ENCODE data around the gene ZNF674. TPM values are rescaled to one million over a fixed set of nuclear protein-coding genes. Genes with fewer than 3 reads are reported as not detected.
"Not testable (repeated sequence)": the region's sequence is repeated elsewhere in the genome, so short reads cannot be mapped to it uniquely, and the experiment has no call there.

The ZNF674 gene
- total RNA-seq, 1 donor from 2014 or later: 7.0 TPM

GRCh38 chrX:46461660-46462191 lies 83.5 kb downstream of the ZNF674 start:
- H3K27ac Mint-ChIP-seq: peak overlapping the region; percentile 29
- H3K4me3 Mint-ChIP-seq (ENCODE audit: low read depth): no peak overlapping the region
- H3K9me3 Mint-ChIP-seq (ENCODE audit: low read depth): peaks cover 5% of the 10 kb centered on the region
- no peak for DNase-seq (ENCODE audit: low spot score, unreplicated experiment)
- no peak for TF ChIP-seq CTCF (IDR thresholded peaks at IDR 0.05; ENCODE audit: unreplicated experiment)
- H3K36me3 Mint-ChIP-seq (ENCODE audit: insufficient read depth): peaks cover 9% of the 10 kb centered on the region
- H3K27me3 Mint-ChIP-seq: no peaks in the 10 kb centered on the region
- peaks cover 14% of the 10 kb centered on the region for H3K4me1 Mint-ChIP-seq (ENCODE audit: low read depth)

GRCh38 chrX:46460801-46461659 lies 84.2 kb downstream of the ZNF674 start:
- not testable (repeated sequence) for H3K9me3 Mint-ChIP-seq (ENCODE audit: low read depth); DNase-seq (ENCODE audit: low spot score, unreplicated experiment); H3K36me3 Mint-ChIP-seq (ENCODE audit: insufficient read depth); H3K27me3 Mint-ChIP-seq; H3K4me3 Mint-ChIP-seq (ENCODE audit: low read depth)
- Mint-ChIP-seq H3K27ac (peak overlapping the region; percentile 29), H3K4me1 (ENCODE audit: low read depth) (peaks cover 10% of the 10 kb centered on the region)

GRCh38 chrX:46459603-46460002 lies 85.6 kb downstream of the ZNF674 start:
- no peaks in the 10 kb centered on the region for H3K27me3 Mint-ChIP-seq
- no peak overlapping the region for H3K4me3 Mint-ChIP-seq (ENCODE audit: low read depth)
- peaks cover 6% of the 10 kb centered on the region for H3K4me1 Mint-ChIP-seq (ENCODE audit: low read depth)
- H3K9me3 Mint-ChIP-seq (ENCODE audit: low read depth): peaks cover 4% of the 10 kb centered on the region
- no peak overlapping the region for H3K27ac Mint-ChIP-seq
- H3K36me3 Mint-ChIP-seq (ENCODE audit: insufficient read depth): peaks cover 15% of the 10 kb centered on the region
- no peak for DNase-seq (ENCODE audit: low spot score, unreplicated experiment)
- no peak for TF ChIP-seq CTCF (IDR thresholded peaks at IDR 0.05; ENCODE audit: unreplicated experiment)

- Mint-ChIP-seq H3K36me3 (ENCODE audit: insufficient read depth) (peaks cover 21% of the 10 kb centered on the region), H3K4me3 (ENCODE audit: low read depth) (no peak overlapping the region), H3K27ac (no peak overlapping the region), H3K27me3 (no peaks in the 10 kb centered on the region), H3K9me3 (ENCODE audit: low read depth) (peaks cover 10% of the 10 kb centered on the region), H3K4me1 (ENCODE audit: low read depth) (no peaks in the 10 kb centered on the region)
- TF ChIP-seq CTCF (IDR thresholded peaks at IDR 0.05; ENCODE audit: unreplicated experiment): no peak
- DNase-seq (ENCODE audit: low spot score, unreplicated experiment): no peak
Observed at GRCh38 chrX:46456125-46456922, 88.9 kb downstream of the ZNF674 start.

Other genes starting within 250 kb of the ZNF674 start
- gene CHST7, start 28.3 kb upstream of the ZNF674 start, total RNA-seq: 0.80 and 1.1 TPM in 2 replicates
- 9.5 and 11.1 TPM in 2 replicates for gene SLC9A7, start 213.7 kb upstream of the ZNF674 start, total RNA-seq

Measured in progenitor cell of endocrine pancreas (in vitro differentiated cells).